ENCODE results near the gene NCOR2. TPM values are rescaled to one million over a fixed set of nuclear protein-coding genes. Genes with fewer than 3 reads are reported as not detected.

Gene NCOR2
- total and polyA plus RNA-seq, 12 donors, result 46.9 to 200 (median 132) TPM

GRCh38 chr12:124524231-124524925 lies 43.0 kb downstream of the NCOR2 start:
- Histone ChIP-seq H3K27ac (peak overlapping the region in 3 of 10 donors; percentile 3 to 73 (median 55)), H3K4me1 (peaks cover 18 to 96% (median 65%) of the 10 kb centered on the region in 9 donors), H3K9me3 (no peaks in the 10 kb centered on the region), H3K4me3 (no peak overlapping the region), H3K36me3 (peaks cover 0 to 22% (median 0%) of the 10 kb centered on the region in 9 donors), H3K27me3 (no peaks in the 10 kb centered on the region)
- intact Hi-C loops (cut with DNase I), result loop anchor here in 3 of 10 donors (5.0 kb wide), 2 partner anchors 33 to 103 kb away; no protein-coding TSS in a partner anchor
- WGBS, 2 donors, result 87 to 95% methylated on average over 13 of the region's 13 CpGs
- DNase-seq (no peak), ATAC-seq (no peak)
- TF ChIP-seq CTCF (IDR thresholded peaks at IDR 0.05), result no peak

GRCh38 chr12:124523071-124523470 lies 44.3 kb downstream of the NCOR2 start:
- Histone ChIP-seq H3K36me3 (peaks cover 0 to 22% (median 0%) of the 10 kb centered on the region in 9 donors), H3K27me3 (no peaks in the 10 kb centered on the region), H3K4me1 (peaks cover 23 to 93% (median 67%) of the 10 kb centered on the region in 9 donors), H3K27ac (peak overlapping the region in 6 of 10 donors; percentile 10 to 73 (median 44)), H3K9me3 (no peaks in the 10 kb centered on the region), H3K4me3 (no peak overlapping the region)
- intact Hi-C loops (cut with DNase I), result loop anchor here in 3 of 10 donors (5.0 kb wide), 2 partner anchors 34 to 104 kb away; no protein-coding TSS in a partner anchor
- ATAC-seq, result no peak
- WGBS, 2 donors, result 44 to 56% methylated on average over 12 of the region's 12 CpGs
- DNase-seq, result no peak
- no peak for TF ChIP-seq CTCF (IDR thresholded peaks at IDR 0.05)

GRCh38 chr12:124520907-124521306 lies 46.5 kb downstream of the NCOR2 start:
- no peak for ATAC-seq
- H3K4me3 ChIP-seq, result no peak overlapping the region
- no peak for DNase-seq
- peaks cover 36 to 94% (median 83%) of the 10 kb centered on the region in 9 donors for H3K4me1 ChIP-seq
- WGBS, 2 donors, result 37 to 41% methylated on average over 10 of the region's 10 CpGs
- peak overlapping the region in 8 of 10 donors; percentile 16 to 100 (median 98) for H3K27ac ChIP-seq
- H3K9me3 ChIP-seq, result no peaks in the 10 kb centered on the region
- peaks cover 0 to 18% (median 0%) of the 10 kb centered on the region in 9 donors for H3K36me3 ChIP-seq
- H3K27me3 ChIP-seq, result no peaks in the 10 kb centered on the region
- no peak for TF ChIP-seq CTCF (IDR thresholded peaks at IDR 0.05)
- intact Hi-C loops (cut with DNase I), result loop anchor here in 3 of 10 donors (5.0 kb wide), 2 partner anchors 36 to 106 kb away; no protein-coding TSS in a partner anchor

GRCh38 chr12:124520265-124520701 lies 47.1 kb downstream of the NCOR2 start:
- Histone ChIP-seq H3K4me1 (peaks cover 36 to 94% (median 83%) of the 10 kb centered on the region in 9 donors), H3K4me3 (no peak overlapping the region), H3K27me3 (no peaks in the 10 kb centered on the region), H3K27ac (peak overlapping the region in 9 of 10 donors; percentile 82 to 100 (median 97)), H3K36me3 (peaks cover 0 to 22% (median 0%) of the 10 kb centered on the region in 9 donors), H3K9me3 (no peaks in the 10 kb centered on the region)
- DNase-seq (no peak), ATAC-seq (no peak)
- intact Hi-C loops (cut with DNase I), result loop anchor here in 3 of 10 donors (5.0 kb wide), 2 partner anchors 37 to 107 kb away; no protein-coding TSS in a partner anchor
- TF ChIP-seq CTCF (IDR thresholded peaks at IDR 0.05), result no peak
- 38 to 46% methylated on average over 14 of the region's 14 CpGs for WGBS, 2 donors

All from heart right ventricle (tissue), 16 donors.